Thyroid gland (tissue), 4 donors: ENCODE data around the gene TNNI2. TPM values are rescaled to one million over a fixed set of nuclear protein-coding genes. Genes with fewer than 3 reads are reported as not detected.

Experiments
- DNase-seq, 2 donors: peaks; one replicate each; pipeline ENCODE4 v3.0.0-alpha.2; 2019
- H3K27ac ChIP-seq, 3 donors: fragments of 200-600 bp; sonication (generic); 1 replicate in 2 of 3; 2 replicates in 1 of 3; pipeline ENCODE4 v1.5.1; 2016 to 2019; ENCODE audit warnings: mild to moderate bottlenecking in 1 of 3, moderate library complexity in 1 of 3
- H3K27me3 ChIP-seq: fragments of 200-600 bp; sonication (generic); one replicate; pipeline ENCODE4 v1.5.1; 2019
- H3K36me3 ChIP-seq, 2 donors: fragments of 200-600 bp; sonication (generic); one replicate each; pipeline ENCODE4 v1.5.1; 2016 to 2019
- H3K4me1 ChIP-seq, 2 donors: fragments of 200-600 bp; sonication (generic); one replicate each; pipeline ENCODE4 v1.5.1; 2017 to 2019
- H3K4me3 ChIP-seq, 3 donors: fragments of 200-600 bp; sonication (generic); replicated peaks in 1 of 3; 1 replicate in 2 of 3; 2 replicates in 1 of 3; pipeline ENCODE4 v1.5.1; 2016; ENCODE audit warnings: mild to moderate bottlenecking in 1 of 3
- H3K9me3 ChIP-seq: fragments of 200-600 bp; sonication (generic); one replicate; pipeline ENCODE4 v1.5.1; 2017
- CTCF ChIP-seq, 6 experiments: fragments of 200-600 bp in 3 of 6; fragments of 450-650 bp in 3 of 6; sonication (generic) in 3 of 6; IDR thresholded peaks; one replicate each; pipeline ENCODE4 v1.5.1; 2016 to 2019; ENCODE audit warnings: antibody characterized with exemption in 6 of 6, mild to moderate bottlenecking in 2 of 6, inconsistent platforms in 1 of 6, moderate library complexity in 1 of 6
- POLR2A ChIP-seq, 2 donors: fragments of 450-650 bp; IDR thresholded peaks; one replicate each; pipeline ENCODE4 v1.6.1; 2017; ENCODE audit warnings: antibody characterized with exemption in 2 of 2, mild to moderate bottlenecking in 2 of 2, moderate library complexity in 1 of 2
- WGBS, 2 donors: methylation state at CpG; one replicate each; pipeline ENCODE4 v1.1.5; 2017; 5-methylcytosine and 5-hydroxymethylcytosine counted together
- intact Hi-C: fragments of 100-400 bp; cut with DNase I; formaldehyde crosslinking; loops from one replicate; pipeline ENCODE4 v1.15.1; 2023
- total RNA-seq, 4 donors: library from RNA; depleted of rRNA; stranded (reverse); fragments of >200 nt; gene quantifications; one replicate each; pipeline ENCODE4 v1.2.3, GENCODE V29; 2016

The TNNI2 gene
- total RNA-seq, 4 donors from 2014 or later = not detected

GRCh38 chr11:1842149-1843097 lies 3.6 kb downstream of the TNNI2 start:
- H3K9me3 ChIP-seq = no peaks in the 10 kb centered on the region
- no peak for DNase-seq
- intact Hi-C loops = no loop called here
- no peaks in the 10 kb centered on the region for H3K36me3 ChIP-seq
- H3K27ac ChIP-seq = no peak overlapping the region
- no peaks in the 10 kb centered on the region for H3K27me3 ChIP-seq
- H3K4me3 ChIP-seq = no peak overlapping the region
- peaks cover 0 to 14% of the 10 kb centered on the region in 2 donors for H3K4me1 ChIP-seq
- no peak for TF ChIP-seq POLR2A (IDR thresholded peaks at IDR 0.05)
- TF ChIP-seq CTCF (IDR thresholded peaks at IDR 0.05) = no peak
- WGBS, 2 donors = 88 to 91% methylated on average over 18 to 20 of the region's 29 CpGs

- WGBS, 2 donors = 89 to 99% methylated on average over 8 to 11 of the region's 11 CpGs
These were observed 4.3 kb downstream of the TNNI2 start for GRCh38 chr11:1843098-1843473.

GRCh38 chr11:1843796-1844195 lies 5.0 kb downstream of the TNNI2 start:
- H3K4me3 ChIP-seq = no peak overlapping the region
- H3K9me3 ChIP-seq = no peaks in the 10 kb centered on the region
- intact Hi-C loops = no loop called here
- no peak overlapping the region for H3K27ac ChIP-seq
- 88 to 91% methylated on average over 8 of the region's 8 CpGs for WGBS, 2 donors
- H3K36me3 ChIP-seq = no peaks in the 10 kb centered on the region
- DNase-seq = no peak
- TF ChIP-seq CTCF (IDR thresholded peaks at IDR 0.05) = no peak
- peaks cover 0 to 9% of the 10 kb centered on the region in 2 donors for H3K4me1 ChIP-seq
- no peaks in the 10 kb centered on the region for H3K27me3 ChIP-seq

More at GRCh38 chr11:1843098-1843473, 4.3 kb downstream of the TNNI2 start:
- Histone ChIP-seq H3K27ac (no peak overlapping the region), H3K27me3 (no peaks in the 10 kb centered on the region), H3K9me3 (no peaks in the 10 kb centered on the region), H3K4me3 (no peak overlapping the region), H3K36me3 (no peaks in the 10 kb centered on the region), H3K4me1 (peaks cover 0 to 9% of the 10 kb centered on the region in 2 donors)
- no peak for TF ChIP-seq CTCF (IDR thresholded peaks at IDR 0.05)
- TF ChIP-seq POLR2A (IDR thresholded peaks at IDR 0.05) = no peak
- intact Hi-C loops = no loop called here
- no peak for DNase-seq

GRCh38 chr11:1844221-1845094 lies 5.7 kb downstream of the TNNI2 start:
- Histone ChIP-seq H3K27me3 (no peaks in the 10 kb centered on the region), H3K36me3 (no peaks in the 10 kb centered on the region), H3K9me3 (no peaks in the 10 kb centered on the region), H3K27ac (no peak overlapping the region), H3K4me1 (peaks cover 0 to 9% of the 10 kb centered on the region in 2 donors), H3K4me3 (no peak overlapping the region)
- intact Hi-C loops = no loop called here
- no peak for DNase-seq
- TF ChIP-seq CTCF (IDR thresholded peaks at IDR 0.05) = no peak
- WGBS, 2 donors = 44 to 54% methylated on average over 21 to 22 of the region's 23 CpGs
